Stimulated activated CD8-positive, alpha-beta memory T cell treated with anti-CD3 and anti-CD28 coated beads, Interleukin-12 subunit alpha, Interleukin-12 subunit beta, amount 100 ng/mL, for 24 hours (primary cell): ENCODE measurements around the gene USP13.
"Not testable (repeated sequence)": the region's sequence is repeated elsewhere in the genome, so short reads cannot be mapped to it uniquely, and the experiment has no call there.

Experiments
- DNase-seq: peaks from one replicate; pipeline ENCODE4 v3.0.0-alpha.2; 2020; ENCODE audit errors: extremely low read depth

The USP13 gene

DNA sequence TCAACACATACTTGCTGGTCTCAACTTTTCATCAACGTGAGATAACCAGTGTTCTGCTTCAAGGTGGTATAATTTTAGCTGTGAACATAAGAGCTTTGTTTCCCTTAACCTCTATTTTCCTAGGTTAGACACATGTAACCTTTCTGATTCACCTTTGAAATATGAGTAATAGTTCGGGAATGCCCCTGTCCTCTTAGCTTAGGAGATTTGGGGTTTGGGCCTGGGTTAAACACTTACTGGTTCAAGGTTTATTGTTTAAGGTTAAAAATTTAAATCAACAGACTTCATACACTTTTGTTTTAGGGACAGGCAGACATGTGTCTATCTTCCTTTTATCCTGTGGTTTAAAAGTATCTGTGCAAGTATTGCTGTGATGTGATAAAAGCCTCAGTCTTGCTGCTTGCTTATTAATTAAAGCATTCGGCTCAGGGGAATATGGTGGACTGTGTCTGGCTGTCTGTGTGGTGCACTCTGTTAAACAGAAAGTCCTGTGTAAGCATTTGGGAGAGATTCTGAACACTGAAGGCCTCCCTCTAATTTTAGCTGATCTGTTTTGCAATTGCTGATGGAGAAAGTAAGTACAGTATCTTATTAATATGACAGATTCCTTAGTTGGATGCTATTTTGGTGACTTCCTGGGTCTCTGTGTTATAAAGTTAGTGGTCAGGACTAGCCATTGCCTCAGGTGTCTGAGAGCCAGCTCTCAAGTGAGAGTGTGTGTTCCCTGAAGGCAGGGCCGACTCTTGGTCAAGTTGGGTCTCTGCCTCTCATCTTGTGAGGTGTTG lies 81.8 kb downstream of the USP13 start:
- DNase-seq, result no peak

GRCh38 chr3:179735321-179735720 lies 82.5 kb downstream of the USP13 start:
- DNase-seq, result no peak

GRCh38 chr3:179738998-179739397 lies 86.2 kb downstream of the USP13 start:
- no peak for DNase-seq

- DNase-seq, result no peak
These were observed 87.2 kb downstream of the USP13 start for GRCh38 chr3:179739816-179740594.

DNA sequence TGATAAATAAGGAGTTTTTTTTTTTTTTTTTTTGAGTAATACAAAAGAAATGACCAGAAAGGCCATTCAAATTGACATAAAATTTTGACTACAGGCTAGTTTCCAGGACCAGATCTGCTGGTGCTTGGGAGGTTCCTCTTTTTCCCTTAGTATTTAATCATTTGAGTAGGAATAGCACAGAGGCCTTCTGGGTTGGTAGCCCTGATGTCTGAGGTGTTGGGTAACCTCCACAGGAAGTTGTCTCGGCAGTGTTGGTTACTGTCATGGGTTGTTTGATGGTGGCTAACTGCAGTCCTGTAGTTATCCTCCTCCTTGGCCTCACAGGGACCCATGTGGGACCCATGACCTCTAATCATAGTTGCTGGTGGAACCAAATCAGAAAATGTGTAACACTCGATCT lies 91.1 kb downstream of the USP13 start:
- no peak for DNase-seq

DNA sequence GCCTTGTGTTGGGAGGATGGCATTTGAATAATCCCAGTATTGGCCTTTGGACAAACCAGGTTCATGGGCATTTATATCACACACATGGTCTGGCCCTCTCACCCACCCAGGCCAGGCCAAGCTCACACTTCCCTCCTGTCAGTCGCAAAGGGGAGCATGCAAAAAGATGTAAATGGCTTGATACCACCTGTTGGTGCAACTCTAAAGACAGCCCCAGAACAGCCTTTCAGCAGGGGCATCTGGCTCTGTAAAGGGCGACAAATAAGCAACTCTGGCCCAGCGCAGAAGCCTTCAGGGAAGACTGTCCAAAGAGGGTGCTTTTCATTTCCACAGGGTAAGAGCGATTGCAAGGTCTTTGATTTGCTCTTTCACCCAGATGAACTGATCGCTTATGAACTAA lies 91.8 kb downstream of the USP13 start:
- no peak for DNase-seq

DNA sequence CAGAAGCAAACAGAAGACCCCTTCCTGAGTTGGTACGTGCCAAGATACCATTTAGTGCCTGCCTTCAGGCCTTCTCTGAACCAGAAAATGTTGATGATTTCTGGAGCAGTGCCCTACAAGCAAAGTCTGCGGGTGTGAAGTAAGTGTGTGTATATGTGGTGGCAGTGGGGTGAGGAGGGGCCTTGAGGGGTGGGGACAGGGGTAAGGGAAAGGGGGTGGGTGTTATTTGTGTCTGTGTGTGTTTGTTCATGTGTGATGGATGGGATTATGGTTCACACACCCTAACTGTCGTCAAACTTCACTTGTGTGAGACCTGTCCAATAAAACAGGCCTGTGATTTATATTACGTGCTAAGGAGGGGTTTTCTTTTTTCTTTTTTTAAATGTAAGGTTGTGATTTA lies 92.2 kb downstream of the USP13 start:
- DNase-seq, result no peak

- DNase-seq, result no peak
These were observed 92.9 kb downstream of the USP13 start for GRCh38 chr3:179745716-179746115.

- DNase-seq, result no peak
These were observed 98.0 kb downstream of the USP13 start for GRCh38 chr3:179750720-179751328.

GRCh38 chr3:179760944-179761343 lies 108.1 kb downstream of the USP13 start:
- DNase-seq, result no peak

GRCh38 chr3:179765396-179765795 lies 112.6 kb downstream of the USP13 start:
- no peak for DNase-seq

GRCh38 chr3:179766416-179767133 lies 113.7 kb downstream of the USP13 start:
- no peak for DNase-seq

GRCh38 chr3:179768080-179768479 lies 115.2 kb downstream of the USP13 start:
- DNase-seq, result no peak

DNA sequence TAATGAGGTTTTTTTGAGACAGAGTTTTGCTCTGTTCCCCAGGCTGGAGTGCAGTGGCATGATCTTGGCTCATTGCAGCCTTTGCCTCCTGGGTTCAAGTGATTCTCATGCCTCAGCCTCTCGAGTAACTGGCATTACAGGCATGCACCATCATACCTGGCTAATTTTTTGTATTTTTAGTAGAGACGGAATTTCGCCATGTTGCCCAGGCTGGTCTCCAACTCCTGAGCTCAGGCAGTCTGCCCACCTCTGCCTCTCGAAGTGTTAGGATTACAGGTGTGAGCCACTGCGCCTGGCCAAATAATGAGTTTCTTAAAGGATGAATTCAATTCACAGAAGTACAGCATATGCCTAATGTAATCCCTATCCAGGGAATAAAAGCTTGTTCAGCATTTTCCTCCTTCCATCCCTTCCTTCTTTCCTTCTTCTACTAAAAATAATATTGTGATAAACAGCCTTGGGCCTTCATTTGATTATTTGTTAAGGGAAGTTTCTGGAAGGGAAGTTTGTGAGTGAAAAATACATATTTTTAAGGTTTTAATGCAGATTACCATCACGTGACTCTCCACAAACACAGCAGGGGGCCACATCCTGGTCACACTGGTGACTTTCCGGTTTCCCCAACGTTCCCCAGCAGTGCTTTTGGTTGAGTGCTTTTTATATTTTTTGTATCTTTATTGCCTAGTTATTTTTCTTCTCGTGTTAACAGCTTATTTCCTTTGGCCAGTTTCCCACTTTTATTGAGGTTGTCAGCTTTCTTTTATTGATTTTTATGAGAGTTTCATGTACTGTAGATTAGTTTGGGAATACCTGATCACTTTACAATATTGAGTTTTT lies 116.8 kb downstream of the USP13 start:
- no peak for DNase-seq

- no peak for DNase-seq
These were observed 119.0 kb downstream of the USP13 start for GRCh38 chr3:179771797-179772196.

GRCh38 chr3:179772297-179772696 lies 119.5 kb downstream of the USP13 start:
- no peak for DNase-seq

- DNase-seq, result no peak
These were observed 122.7 kb downstream of the USP13 start for GRCh38 chr3:179775416-179776122.

DNA sequence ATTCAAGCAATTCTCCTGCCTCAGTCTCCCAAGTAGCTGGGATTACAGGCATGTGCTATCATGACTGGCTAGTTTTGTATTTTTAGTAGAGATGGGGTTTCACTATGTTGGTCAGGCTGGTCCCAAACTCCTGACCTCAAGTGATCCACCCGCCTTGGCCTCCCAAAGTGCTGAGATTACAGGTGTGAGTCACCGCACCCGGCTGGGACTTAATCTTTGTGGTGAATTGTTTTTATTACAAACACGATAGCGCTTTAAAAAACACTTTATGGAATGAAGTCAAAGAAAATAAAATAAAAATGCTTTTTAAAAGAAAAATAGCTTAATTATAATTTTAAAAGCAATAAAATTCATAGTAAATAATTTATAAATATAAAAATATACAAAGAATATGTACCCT lies 130.0 kb downstream of the USP13 start:
- not testable (repeated sequence) for DNase-seq

- no peak for DNase-seq
These were observed 136.2 kb downstream of the USP13 start for GRCh38 chr3:179788996-179789395.

DNA sequence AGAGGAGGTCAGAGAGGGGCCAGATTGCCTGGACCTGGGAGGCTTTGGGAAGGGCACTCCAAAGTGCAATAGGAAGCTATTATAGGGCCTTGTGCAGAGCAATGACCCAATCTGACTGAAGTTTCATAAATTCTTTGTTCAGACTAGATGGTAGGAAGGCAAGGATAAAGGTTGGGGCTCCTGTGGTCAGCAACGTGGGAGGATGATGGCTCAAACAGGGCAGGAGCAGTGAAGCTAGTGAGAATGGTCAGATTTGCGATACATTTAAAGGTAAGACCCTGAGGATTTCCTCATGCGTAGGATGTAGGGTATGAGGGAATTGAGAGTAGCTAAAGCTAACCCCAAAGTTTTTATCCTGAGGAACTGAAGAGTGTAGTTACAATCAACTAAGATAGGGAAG lies 139.0 kb downstream of the USP13 start:
- DNase-seq, result no peak

- no peak for DNase-seq
These were observed 141.5 kb downstream of the USP13 start for GRCh38 chr3:179794355-179794754.
